BE2C (cell line): ENCODE measurements around the gene TMEM184C.

Experiments
- DNase-seq: peaks from one replicate; pipeline ENCODE4 v3.0.0-alpha.2; 2020
- H3K27me3 ChIP-seq: fragments of 250-450 bp; sonication (Bioruptor Pico); 2 replicates; pipeline ENCODE4 v1.5.1; 2020; ENCODE audit warnings: mild to moderate bottlenecking
- H3K36me3 ChIP-seq: fragments of 250-450 bp; sonication (Bioruptor Pico); 2 replicates; pipeline ENCODE4 v1.5.1; 2020; ENCODE audit warnings: mild to moderate bottlenecking
- H3K4me1 ChIP-seq: fragments of 250-450 bp; sonication (Bioruptor Pico); 2 replicates; pipeline ENCODE4 v1.5.1; 2020
- H3K4me3 ChIP-seq: 2 replicates; pipeline ENCODE4 v1.5.1; 2011; ENCODE audit warnings: low read depth, low read length
- H3K9me3 ChIP-seq: fragments of 250-450 bp; sonication (Bioruptor Pico); 2 replicates; pipeline ENCODE4 v1.5.1; 2020
- CTCF ChIP-seq: IDR thresholded peaks from 2 replicates; pipeline ENCODE4 v1.5.1; 2012; ENCODE audit warnings: mild to moderate bottlenecking, low read depth, low read length

TMEM184C gene

GRCh38 chr4:147596377-147596776 is 20.8 kb upstream of the TMEM184C start:
- H3K27me3 ChIP-seq = no peaks in the 10 kb centered on the region
- H3K4me3 ChIP-seq = no peak overlapping the region
- peaks cover 11% of the 10 kb centered on the region for H3K4me1 ChIP-seq
- no peaks in the 10 kb centered on the region for H3K36me3 ChIP-seq
- no peak for DNase-seq
- H3K9me3 ChIP-seq = no peaks in the 10 kb centered on the region
- 0 out of 2 replicates have a peak, but pooled peaks have one; percentile 10 for TF ChIP-seq CTCF

DNA sequence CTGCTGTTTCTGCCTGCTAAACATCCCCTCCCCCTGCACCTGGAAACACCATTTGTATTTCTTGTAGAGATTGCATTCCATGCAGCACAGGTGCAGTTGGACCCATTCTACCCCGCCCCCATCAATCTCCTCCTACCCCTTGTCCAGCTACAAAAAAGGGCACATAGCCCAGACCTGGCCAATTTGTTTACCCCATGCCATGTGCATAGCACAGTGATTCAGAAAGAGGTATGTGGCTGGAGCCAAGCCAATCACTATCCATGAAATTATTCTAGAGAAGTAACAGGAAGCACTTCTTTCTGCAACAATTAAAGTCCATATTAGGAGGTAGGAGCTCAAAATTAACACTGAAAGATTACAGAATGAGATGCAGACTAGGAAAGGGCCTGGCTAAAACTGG is 20.2 kb upstream of the TMEM184C start:
- Histone ChIP-seq H3K9me3 (no peaks in the 10 kb centered on the region), H3K36me3 (no peaks in the 10 kb centered on the region), H3K4me1 (peaks cover 11% of the 10 kb centered on the region), H3K27me3 (no peaks in the 10 kb centered on the region), H3K4me3 (no peak overlapping the region)
- no peak for DNase-seq
- TF ChIP-seq CTCF = no peak

- no peaks in the 10 kb centered on the region for H3K9me3 ChIP-seq
- no peaks in the 10 kb centered on the region for H3K36me3 ChIP-seq
- H3K4me3 ChIP-seq = no peak overlapping the region
- H3K27me3 ChIP-seq = no peaks in the 10 kb centered on the region
- DNase-seq = no peak
- TF ChIP-seq CTCF = no peak
- H3K4me1 ChIP-seq = peaks cover 11% of the 10 kb centered on the region
Observed at GRCh38 chr4:147597561-147597960, 19.6 kb upstream of the TMEM184C start.

DNA sequence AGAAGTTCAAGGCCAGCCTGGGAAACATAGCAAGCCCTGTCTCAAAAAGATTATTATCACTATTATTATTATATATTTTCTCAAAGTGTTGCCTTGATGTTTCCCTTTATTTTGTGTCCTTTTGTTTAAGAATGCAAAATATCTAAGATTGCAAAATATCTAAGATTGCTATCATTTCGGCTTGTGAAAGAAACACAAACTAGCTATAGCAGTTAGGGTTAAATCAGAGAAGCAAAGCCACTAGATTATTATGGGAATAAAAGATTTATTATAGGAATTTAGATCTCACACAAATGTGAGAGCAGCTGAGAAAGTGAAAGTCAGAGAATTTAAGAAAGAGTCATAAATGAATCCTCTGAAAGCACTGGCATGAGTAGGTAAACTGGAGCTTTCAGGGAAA is 18.0 kb upstream of the TMEM184C start:
- no peak for TF ChIP-seq CTCF
- no peak overlapping the region for H3K4me3 ChIP-seq
- H3K36me3 ChIP-seq = no peaks in the 10 kb centered on the region
- no peaks in the 10 kb centered on the region for H3K27me3 ChIP-seq
- H3K4me1 ChIP-seq = peaks cover 11% of the 10 kb centered on the region
- no peak for DNase-seq
- H3K9me3 ChIP-seq = no peaks in the 10 kb centered on the region

GRCh38 chr4:147599769-147600168 is 17.4 kb upstream of the TMEM184C start:
- no peaks in the 10 kb centered on the region for H3K36me3 ChIP-seq
- no peaks in the 10 kb centered on the region for H3K27me3 ChIP-seq
- no peak for DNase-seq
- no peak overlapping the region for H3K4me3 ChIP-seq
- H3K9me3 ChIP-seq = no peaks in the 10 kb centered on the region
- TF ChIP-seq CTCF = no peak
- peaks cover 11% of the 10 kb centered on the region for H3K4me1 ChIP-seq

DNA sequence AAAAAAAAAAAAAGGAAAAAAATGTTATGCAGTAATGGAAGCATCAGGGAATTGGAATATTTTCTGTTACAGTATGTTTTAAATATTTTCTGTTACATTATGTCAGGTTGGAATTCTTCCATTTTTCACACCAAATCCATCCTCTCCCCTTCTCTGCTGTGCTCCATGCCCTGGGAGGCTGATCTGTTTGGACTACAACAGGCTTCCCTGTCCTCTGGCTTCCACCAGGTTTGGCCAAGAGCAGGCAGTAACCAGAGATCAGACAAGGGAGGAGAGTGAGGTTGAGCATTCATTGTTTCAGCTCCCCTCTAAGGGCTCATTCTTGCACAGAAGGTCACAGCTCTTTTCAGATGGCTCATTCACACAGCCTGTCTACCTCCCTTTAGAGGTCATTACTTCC is 11.7 kb upstream of the TMEM184C start:
- Histone ChIP-seq H3K27me3 (no peaks in the 10 kb centered on the region), H3K4me1 (no peaks in the 10 kb centered on the region; the same call in 1 of the 2 replicates), H3K36me3 (no peaks in the 10 kb centered on the region), H3K9me3 (no peaks in the 10 kb centered on the region), H3K4me3 (no peak overlapping the region)
- TF ChIP-seq CTCF = no peak
- DNase-seq = no peak
